ENCODE results near the gene ARHGEF19.

- TF ChIP-seq ETV5 (CRISPR knock-in tag; IDR thresholded peaks at IDR 0.05; ENCODE audit: low read depth) (no peak), EGR1 (conservative IDR thresholded peaks at IDR 0.05) (no peak), ZC3H4 (CRISPR knock-in tag; IDR thresholded peaks at IDR 0.05; ENCODE audit: borderline replicate concordance) (no peak), NUFIP1 (IDR thresholded peaks at IDR 0.05; ENCODE audit: partially characterized antibody) (no peak), ZNF263 (CRISPR knock-in tag; IDR thresholded peaks at IDR 0.05; ENCODE audit: borderline replicate concordance) (no peak), TCF7 (IDR thresholded peaks at IDR 0.05; ENCODE audit: borderline replicate concordance) (no peak), THRA (IDR thresholded peaks at IDR 0.05) (no peak), FOXA1 (IDR thresholded peaks at IDR 0.05; ENCODE audit: borderline replicate concordance) (no peak)
These were observed 12.0 kb upstream of the ARHGEF19 start for GRCh38 chr1:16224472-16224871.

All from K562 (cell line).